Measurements from ENCODE around the gene TSPAN4. TPM values are rescaled to one million over a fixed set of nuclear protein-coding genes. Genes with fewer than 3 reads are reported as not detected.

Gene TSPAN4
- total RNA-seq, 1 experiment from 2014 or later = 50.3 TPM

DNA sequence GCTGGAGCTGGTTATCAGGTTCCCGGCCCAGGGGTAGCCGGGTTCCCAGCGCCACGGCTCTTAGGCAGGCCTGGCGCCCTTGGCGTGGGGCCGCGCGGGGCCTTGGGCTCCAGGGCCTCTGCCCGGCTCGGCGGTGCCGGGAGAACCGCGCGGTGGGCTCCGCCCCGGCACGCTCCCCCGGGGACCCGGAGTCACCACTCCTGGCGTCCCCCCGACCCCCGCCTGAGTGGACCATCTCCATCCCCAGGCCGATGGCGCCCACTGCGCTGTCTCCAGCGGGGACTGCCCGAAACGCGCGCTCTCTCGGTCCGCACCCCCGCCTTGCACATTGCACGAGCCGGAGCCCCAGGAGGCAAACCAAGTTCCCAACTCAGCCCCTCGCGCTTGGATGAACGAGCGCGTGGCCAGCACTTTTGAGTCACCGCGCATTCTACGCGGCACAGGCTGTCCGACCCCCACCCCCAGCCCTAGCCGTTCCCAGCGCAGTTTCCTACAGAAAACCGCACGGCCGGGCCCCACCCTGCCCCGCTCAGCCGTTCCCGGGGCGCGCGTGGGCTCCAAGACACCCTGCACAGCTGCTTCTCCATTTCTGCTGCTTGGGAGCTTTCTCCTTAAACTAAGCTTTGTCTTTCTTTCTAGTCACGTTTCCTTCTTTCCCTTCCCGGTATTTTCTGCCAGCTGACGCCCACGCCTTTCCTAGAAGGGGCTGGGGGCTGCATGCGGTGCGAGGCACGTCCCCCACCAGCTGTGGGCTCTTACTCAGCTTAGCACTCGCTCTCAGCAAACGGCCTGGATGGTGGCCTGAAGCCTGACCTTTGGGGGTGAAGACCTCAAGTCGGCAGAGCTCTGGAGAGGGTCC, 68.6 kb downstream of the TSPAN4 start:
- intact Hi-C loops (cut with micrococcal nuclease) = no loop called here
- POLR2A ChIA-PET = interaction anchor here (1.0 kb wide), 2 partner anchors 8 to 92 kb away, joined by 3 to 4 read pairs; no protein-coding TSS in a partner anchor
- no peaks in the 10 kb centered on the region for H4K20me1 ChIP-seq (ENCODE audit: insufficient read depth)
- H3K9ac ChIP-seq (ENCODE audit: low read length) = peak overlapping the region; percentile 87
- CTCF ChIA-PET = interaction anchor here (0.5 to 1.3 kb wide), 2 partner anchors 14 to 15 kb away, joined by 4 to 7 read pairs; no protein-coding TSS in a partner anchor
- H3K27me3 ChIP-seq (ENCODE audit: insufficient read depth, low read length) = no peaks in the 10 kb centered on the region
- peak overlapping the region; percentile 93 for H3K27ac ChIP-seq (ENCODE audit: low read depth, low read length)
- DNase-seq (ENCODE audit: low read depth, low spot score) = no peak
- peak; percentile 54 for ATAC-seq
- peak overlapping the region; percentile 93 for H3K4me2 ChIP-seq (ENCODE audit: low read length)
- TF ChIP-seq MAX (IDR thresholded peaks at IDR 0.05) = no peak; the same call in 1 of the 2 replicates
- TF ChIP-seq JUND (IDR thresholded peaks at IDR 0.05) = no peak
- TF ChIP-seq ZNF274 (IDR thresholded peaks at IDR 0.05; ENCODE audit: low read depth, low read length) = no peak
- no peak for TF ChIP-seq YY1 (IDR thresholded peaks at IDR 0.05; ENCODE audit: extremely low read depth, insufficient replicate concordance, low read depth, low read length)
- 0 out of 2 replicates have a peak, but pooled peaks have one; percentile 44 for TF ChIP-seq EGR1 (IDR thresholded peaks at IDR 0.05; ENCODE audit: low read depth)
- TF ChIP-seq, protein P1, sequence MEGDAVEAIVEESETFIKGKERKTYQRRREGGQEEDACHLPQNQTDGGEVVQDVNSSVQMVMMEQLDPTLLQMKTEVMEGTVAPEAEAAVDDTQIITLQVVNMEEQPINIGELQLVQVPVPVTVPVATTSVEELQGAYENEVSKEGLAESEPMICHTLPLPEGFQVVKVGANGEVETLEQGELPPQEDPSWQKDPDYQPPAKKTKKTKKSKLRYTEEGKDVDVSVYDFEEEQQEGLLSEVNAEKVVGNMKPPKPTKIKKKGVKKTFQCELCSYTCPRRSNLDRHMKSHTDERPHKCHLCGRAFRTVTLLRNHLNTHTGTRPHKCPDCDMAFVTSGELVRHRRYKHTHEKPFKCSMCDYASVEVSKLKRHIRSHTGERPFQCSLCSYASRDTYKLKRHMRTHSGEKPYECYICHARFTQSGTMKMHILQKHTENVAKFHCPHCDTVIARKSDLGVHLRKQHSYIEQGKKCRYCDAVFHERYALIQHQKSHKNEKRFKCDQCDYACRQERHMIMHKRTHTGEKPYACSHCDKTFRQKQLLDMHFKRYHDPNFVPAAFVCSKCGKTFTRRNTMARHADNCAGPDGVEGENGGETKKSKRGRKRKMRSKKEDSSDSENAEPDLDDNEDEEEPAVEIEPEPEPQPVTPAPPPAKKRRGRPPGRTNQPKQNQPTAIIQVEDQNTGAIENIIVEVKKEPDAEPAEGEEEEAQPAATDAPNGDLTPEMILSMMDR (IDR thresholded peaks at IDR 0.05 in 2 of 3, conservative IDR thresholded peaks at IDR 0.05 in 1 of 3; ENCODE audit: borderline replicate concordance in 1 of 3, insufficient read depth in 1 of 3, low read depth in 2 of 3, low read length in 2 of 3) = no peak
- no peak for TF ChIP-seq FOSL1 (IDR thresholded peaks at IDR 0.05; ENCODE audit: low read depth)
- no peak for TF ChIP-seq EZH2phosphoT487 (IDR thresholded peaks at IDR 0.05; ENCODE audit: borderline replicate concordance)
- peak; percentile 74 for TF ChIP-seq POLR2A (IDR thresholded peaks at IDR 0.05; ENCODE audit: borderline replicate concordance, extremely low read depth, insufficient read depth, insufficient read length)
- TF ChIP-seq CEBPB (IDR thresholded peaks at IDR 0.05; ENCODE audit: low read depth) = no peak
- TF ChIP-seq EZH2 (IDR thresholded peaks at IDR 0.05) = no peak
- TF ChIP-seq ZFX (IDR thresholded peaks at IDR 0.05) = peak; percentile 85; the same call in 1 of the 2 replicates
- TF ChIP-seq, protein P2, sequence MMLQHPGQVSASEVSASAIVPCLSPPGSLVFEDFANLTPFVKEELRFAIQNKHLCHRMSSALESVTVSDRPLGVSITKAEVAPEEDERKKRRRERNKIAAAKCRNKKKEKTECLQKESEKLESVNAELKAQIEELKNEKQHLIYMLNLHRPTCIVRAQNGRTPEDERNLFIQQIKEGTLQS (IDR thresholded peaks at IDR 0.05) = no peak
- peak; percentile 81 for TF ChIP-seq POLR2AphosphoS5 (IDR thresholded peaks at IDR 0.05; ENCODE audit: low read depth, low read length)
- TF ChIP-seq, protein P3, sequence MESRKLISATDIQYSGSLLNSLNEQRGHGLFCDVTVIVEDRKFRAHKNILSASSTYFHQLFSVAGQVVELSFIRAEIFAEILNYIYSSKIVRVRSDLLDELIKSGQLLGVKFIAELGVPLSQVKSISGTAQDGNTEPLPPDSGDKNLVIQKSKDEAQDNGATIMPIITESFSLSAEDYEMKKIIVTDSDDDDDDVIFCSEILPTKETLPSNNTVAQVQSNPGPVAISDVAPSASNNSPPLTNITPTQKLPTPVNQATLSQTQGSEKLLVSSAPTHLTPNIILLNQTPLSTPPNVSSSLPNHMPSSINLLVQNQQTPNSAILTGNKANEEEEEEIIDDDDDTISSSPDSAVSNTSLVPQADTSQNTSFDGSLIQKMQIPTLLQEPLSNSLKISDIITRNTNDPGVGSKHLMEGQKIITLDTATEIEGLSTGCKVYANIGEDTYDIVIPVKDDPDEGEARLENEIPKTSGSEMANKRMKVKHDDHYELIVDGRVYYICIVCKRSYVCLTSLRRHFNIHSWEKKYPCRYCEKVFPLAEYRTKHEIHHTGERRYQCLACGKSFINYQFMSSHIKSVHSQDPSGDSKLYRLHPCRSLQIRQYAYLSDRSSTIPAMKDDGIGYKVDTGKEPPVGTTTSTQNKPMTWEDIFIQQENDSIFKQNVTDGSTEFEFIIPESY (IDR thresholded peaks at IDR 0.05; ENCODE audit: extremely low read depth, insufficient replicate concordance, low read length) = no peak
- no peak for TF ChIP-seq REST (IDR thresholded peaks at IDR 0.05; ENCODE audit: low read depth)
- RAD21 ChIA-PET (ENCODE audit: low non-redundant PET in 1 of 2, low total read pairs in 2 of 2, uncharacterized antibody in 2 of 2, unreplicated experiment in 2 of 2) = no interaction called here
- TSS peak; percentile 59 for BruUV-seq (replicated peaks)
- no peak overlapping the region for H2AFZ ChIP-seq (ENCODE audit: low read depth, low read length, poor library complexity, severe bottlenecking)
- H3K4me3 ChIP-seq (replicated peaks in 1 of 2; ENCODE audit: low read depth in 1 of 2, low read length in 2 of 2) = peak overlapping the region; percentile 67 to 100
- no peaks in the 10 kb centered on the region for H3K9me2 ChIP-seq (ENCODE audit: insufficient read depth)
- peaks cover 0 to 8% of the 10 kb centered on the region in 2 experiments; a peak in 1 of 4 replicates for H3K36me3 ChIP-seq (ENCODE audit: control insufficient read depth in 1 of 2, insufficient read depth in 2 of 2, low read length in 2 of 2)
- H3K9me3 ChIP-seq (ENCODE audit: control insufficient read depth in 1 of 2, insufficient read depth in 1 of 2, low read depth in 1 of 2, low read length in 2 of 2) = no peaks in the 10 kb centered on the region
- H3K4me1 ChIP-seq (ENCODE audit: control insufficient read depth in 1 of 2, insufficient read depth in 2 of 2, low read length in 2 of 2) = peaks cover 12 to 24% of the 10 kb centered on the region in 2 experiments
- H3K79me2 ChIP-seq (ENCODE audit: insufficient read depth, low read length) = peaks cover 41% of the 10 kb centered on the region

Data from HCT116 (cell line).